ENCODE results near the gene FYN. TPM values are rescaled to one million over a fixed set of nuclear protein-coding genes. Genes with fewer than 3 reads are reported as not detected.
A peak's percentile ranks its signal among the peaks of the same experiment; 100 is the strongest.

The FYN gene
- total and polyA plus RNA-seq, 10 of the 15 experiments (the other 5 are each of a cell fraction or from before 2014, with no cell fraction given) = 51.4 to 247 (median 138) TPM

DNA sequence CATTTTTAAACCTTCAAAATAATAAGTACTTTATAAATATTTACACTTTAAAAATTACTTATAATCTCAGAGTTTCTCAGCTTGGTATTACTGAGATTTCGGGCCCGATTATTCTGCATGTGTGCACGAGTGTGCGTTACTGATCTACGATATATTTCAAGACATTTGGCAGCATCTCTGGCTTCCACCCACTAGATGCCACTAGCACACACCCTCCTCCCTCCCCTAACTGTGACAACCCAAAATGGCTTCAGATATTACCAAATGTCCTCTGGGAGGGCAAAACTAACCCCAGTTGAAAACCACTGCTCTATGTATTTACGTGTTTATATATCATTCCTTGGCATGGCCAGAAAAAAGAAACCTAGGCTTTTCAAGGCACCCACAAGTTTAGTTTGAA is 95.9 kb downstream of the FYN start:
- SMC1A ChIA-PET (ENCODE audit: uncharacterized antibody, unreplicated experiment) = interaction anchor here (0.7 to 5.9 kb wide), 25 partner anchors 8 to 221 kb away, joined by 3 to 50 read pairs (median 6); partner anchors contain the start of gene FYN
- no peaks in the 10 kb centered on the region for H3K9me3 ChIP-seq (replicated peaks; ENCODE audit: control insufficient read depth, insufficient read depth, low read length)
- peak overlapping the region; percentile 61 for H3K27ac ChIP-seq (ENCODE audit: control insufficient read depth, insufficient read depth)
- peak overlapping the region; percentile 5 for H3K4me2 ChIP-seq (ENCODE audit: control insufficient read depth, insufficient read depth)
- WGBS (ENCODE audit: insufficient coverage, insufficient replicate concordance, low lambda C conversion rate, missing lambda C conversion rate) = 38% methylated on average over 6 of the region's 6 CpGs
- no peak overlapping the region for H3K4me3 ChIP-seq
- POLR2A ChIA-PET = interaction anchor here (1.2 to 4.0 kb wide), 3 partner anchors 12 to 68 kb away, joined by 3 to 20 read pairs (median 6); no protein-coding TSS in a partner anchor
- ATAC-seq (peak; percentile 82), DNase-seq (ENCODE audit: low read depth, low spot score) (no peak), FAIRE-seq (no peak)
- TF ChIP-seq RUNX3 (IDR thresholded peaks at IDR 0.05; ENCODE audit: low read length) = peak; percentile 19; the same call in 1 of the 2 replicates
- TF ChIP-seq IKZF2 (IDR thresholded peaks at IDR 0.05) = 0 out of 4 replicates have a peak, but pooled peaks of 1 of the 2 experiments have one; percentile 16
- no peak for TF ChIP-seq ZSCAN29 (IDR thresholded peaks at IDR 0.05)
- TF ChIP-seq RAD21 (IDR thresholded peaks at IDR 0.05; ENCODE audit: insufficient read depth, low read depth, low read length) = peak; percentile 72
- peak; percentile 92 for TF ChIP-seq YY1 (IDR thresholded peaks at IDR 0.05; ENCODE audit: low read depth, low read length)
- TF ChIP-seq, protein P1, sequence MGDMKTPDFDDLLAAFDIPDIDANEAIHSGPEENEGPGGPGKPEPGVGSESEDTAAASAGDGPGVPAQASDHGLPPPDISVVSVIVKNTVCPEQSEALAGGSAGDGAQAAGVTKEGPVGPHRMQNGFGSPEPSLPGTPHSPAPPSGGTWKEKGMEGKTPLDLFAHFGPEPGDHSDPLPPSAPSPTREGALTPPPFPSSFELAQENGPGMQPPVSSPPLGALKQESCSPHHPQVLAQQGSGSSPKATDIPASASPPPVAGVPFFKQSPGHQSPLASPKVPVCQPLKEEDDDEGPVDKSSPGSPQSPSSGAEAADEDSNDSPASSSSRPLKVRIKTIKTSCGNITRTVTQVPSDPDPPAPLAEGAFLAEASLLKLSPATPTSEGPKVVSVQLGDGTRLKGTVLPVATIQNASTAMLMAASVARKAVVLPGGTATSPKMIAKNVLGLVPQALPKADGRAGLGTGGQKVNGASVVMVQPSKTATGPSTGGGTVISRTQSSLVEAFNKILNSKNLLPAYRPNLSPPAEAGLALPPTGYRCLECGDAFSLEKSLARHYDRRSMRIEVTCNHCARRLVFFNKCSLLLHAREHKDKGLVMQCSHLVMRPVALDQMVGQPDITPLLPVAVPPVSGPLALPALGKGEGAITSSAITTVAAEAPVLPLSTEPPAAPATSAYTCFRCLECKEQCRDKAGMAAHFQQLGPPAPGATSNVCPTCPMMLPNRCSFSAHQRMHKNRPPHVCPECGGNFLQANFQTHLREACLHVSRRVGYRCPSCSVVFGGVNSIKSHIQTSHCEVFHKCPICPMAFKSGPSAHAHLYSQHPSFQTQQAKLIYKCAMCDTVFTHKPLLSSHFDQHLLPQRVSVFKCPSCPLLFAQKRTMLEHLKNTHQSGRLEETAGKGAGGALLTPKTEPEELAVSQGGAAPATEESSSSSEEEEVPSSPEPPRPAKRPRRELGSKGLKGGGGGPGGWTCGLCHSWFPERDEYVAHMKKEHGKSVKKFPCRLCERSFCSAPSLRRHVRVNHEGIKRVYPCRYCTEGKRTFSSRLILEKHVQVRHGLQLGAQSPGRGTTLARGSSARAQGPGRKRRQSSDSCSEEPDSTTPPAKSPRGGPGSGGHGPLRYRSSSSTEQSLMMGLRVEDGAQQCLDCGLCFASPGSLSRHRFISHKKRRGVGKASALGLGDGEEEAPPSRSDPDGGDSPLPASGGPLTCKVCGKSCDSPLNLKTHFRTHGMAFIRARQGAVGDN (IDR thresholded peaks at IDR 0.05) = peak; percentile 56; the same call in 1 of the 2 replicates
- peak; percentile 40; the same call in 1 of the 2 replicates for TF ChIP-seq FOXM1 (IDR thresholded peaks at IDR 0.05; ENCODE audit: low read depth, low read length)
- TF ChIP-seq, protein P2, sequence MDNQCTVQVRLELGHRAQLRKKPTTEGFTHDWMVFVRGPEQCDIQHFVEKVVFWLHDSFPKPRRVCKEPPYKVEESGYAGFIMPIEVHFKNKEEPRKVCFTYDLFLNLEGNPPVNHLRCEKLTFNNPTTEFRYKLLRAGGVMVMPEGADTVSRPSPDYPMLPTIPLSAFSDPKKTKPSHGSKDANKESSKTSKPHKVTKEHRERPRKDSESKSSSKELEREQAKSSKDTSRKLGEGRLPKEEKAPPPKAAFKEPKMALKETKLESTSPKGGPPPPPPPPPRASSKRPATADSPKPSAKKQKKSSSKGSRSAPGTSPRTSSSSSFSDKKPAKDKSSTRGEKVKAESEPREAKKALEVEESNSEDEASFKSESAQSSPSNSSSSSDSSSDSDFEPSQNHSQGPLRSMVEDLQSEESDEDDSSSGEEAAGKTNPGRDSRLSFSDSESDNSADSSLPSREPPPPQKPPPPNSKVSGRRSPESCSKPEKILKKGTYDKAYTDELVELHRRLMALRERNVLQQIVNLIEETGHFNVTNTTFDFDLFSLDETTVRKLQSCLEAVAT (IDR thresholded peaks at IDR 0.05) = peak; percentile 65
- peak; percentile 38; the same call in 1 of the 2 replicates for TF ChIP-seq SMC3 (IDR thresholded peaks at IDR 0.05; ENCODE audit: borderline replicate concordance, low read length)
- no peak for TF ChIP-seq HCFC1 (IDR thresholded peaks at IDR 0.05; ENCODE audit: low read length)
- TF ChIP-seq, protein P3, sequence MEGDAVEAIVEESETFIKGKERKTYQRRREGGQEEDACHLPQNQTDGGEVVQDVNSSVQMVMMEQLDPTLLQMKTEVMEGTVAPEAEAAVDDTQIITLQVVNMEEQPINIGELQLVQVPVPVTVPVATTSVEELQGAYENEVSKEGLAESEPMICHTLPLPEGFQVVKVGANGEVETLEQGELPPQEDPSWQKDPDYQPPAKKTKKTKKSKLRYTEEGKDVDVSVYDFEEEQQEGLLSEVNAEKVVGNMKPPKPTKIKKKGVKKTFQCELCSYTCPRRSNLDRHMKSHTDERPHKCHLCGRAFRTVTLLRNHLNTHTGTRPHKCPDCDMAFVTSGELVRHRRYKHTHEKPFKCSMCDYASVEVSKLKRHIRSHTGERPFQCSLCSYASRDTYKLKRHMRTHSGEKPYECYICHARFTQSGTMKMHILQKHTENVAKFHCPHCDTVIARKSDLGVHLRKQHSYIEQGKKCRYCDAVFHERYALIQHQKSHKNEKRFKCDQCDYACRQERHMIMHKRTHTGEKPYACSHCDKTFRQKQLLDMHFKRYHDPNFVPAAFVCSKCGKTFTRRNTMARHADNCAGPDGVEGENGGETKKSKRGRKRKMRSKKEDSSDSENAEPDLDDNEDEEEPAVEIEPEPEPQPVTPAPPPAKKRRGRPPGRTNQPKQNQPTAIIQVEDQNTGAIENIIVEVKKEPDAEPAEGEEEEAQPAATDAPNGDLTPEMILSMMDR (IDR thresholded peaks at IDR 0.05 in 2 of 3, conservative IDR thresholded peaks at IDR 0.05 in 1 of 3; ENCODE audit: control insufficient read depth in 2 of 3, extremely low read depth in 1 of 3, insufficient read depth in 1 of 3, low read depth in 3 of 3, low read length in 3 of 3) = peak; percentile 39 to 50 (median 43); a peak in 4 of 6 replicates
- TF ChIP-seq, protein P4, sequence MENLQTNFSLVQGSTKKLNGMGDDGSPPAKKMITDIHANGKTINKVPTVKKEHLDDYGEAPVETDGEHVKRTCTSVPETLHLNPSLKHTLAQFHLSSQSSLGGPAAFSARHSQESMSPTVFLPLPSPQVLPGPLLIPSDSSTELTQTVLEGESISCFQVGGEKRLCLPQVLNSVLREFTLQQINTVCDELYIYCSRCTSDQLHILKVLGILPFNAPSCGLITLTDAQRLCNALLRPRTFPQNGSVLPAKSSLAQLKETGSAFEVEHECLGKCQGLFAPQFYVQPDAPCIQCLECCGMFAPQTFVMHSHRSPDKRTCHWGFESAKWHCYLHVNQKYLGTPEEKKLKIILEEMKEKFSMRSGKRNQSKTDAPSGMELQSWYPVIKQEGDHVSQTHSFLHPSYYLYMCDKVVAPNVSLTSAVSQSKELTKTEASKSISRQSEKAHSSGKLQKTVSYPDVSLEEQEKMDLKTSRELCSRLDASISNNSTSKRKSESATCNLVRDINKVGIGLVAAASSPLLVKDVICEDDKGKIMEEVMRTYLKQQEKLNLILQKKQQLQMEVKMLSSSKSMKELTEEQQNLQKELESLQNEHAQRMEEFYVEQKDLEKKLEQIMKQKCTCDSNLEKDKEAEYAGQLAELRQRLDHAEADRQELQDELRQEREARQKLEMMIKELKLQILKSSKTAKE (IDR thresholded peaks at IDR 0.05; ENCODE audit: low read depth, poor library complexity, severe bottlenecking) = no peak
- TF ChIP-seq MEF2B (IDR thresholded peaks at IDR 0.05; ENCODE audit: partially characterized antibody, poor library complexity, severe bottlenecking) = peak; percentile 10
- no peak for TF ChIP-seq IKZF1 (conservative IDR thresholded peaks at IDR 0.05)
- H2AFZ ChIP-seq (ENCODE audit: control insufficient read depth, low read depth, low read length) = peak overlapping the region; percentile 54
- intact Hi-C loops (cut with micrococcal nuclease; ENCODE audit: unreplicated experiment) = loop anchor here (1.0 to 5.0 kb wide), 3 partner anchors 67 to 265 kb away; no protein-coding TSS in a partner anchor
- peaks cover 45% of the 10 kb centered on the region for H3K79me2 ChIP-seq (ENCODE audit: control insufficient read depth, insufficient read depth, low read length)
- CTCF ChIA-PET = interaction anchor here (0.7 to 2.9 kb wide), 30 partner anchors 8 to 264 kb away, joined by 3 to 23 read pairs (median 6); no protein-coding TSS in a partner anchor
- H3K4me1 ChIP-seq (ENCODE audit: control insufficient read depth, insufficient read depth, low read length) = peaks cover 22% of the 10 kb centered on the region
- peak overlapping the region; percentile 35; the same call in 1 of the 2 replicates for H3K9ac ChIP-seq (ENCODE audit: control insufficient read depth, insufficient read depth, low read length)
- no peaks in the 10 kb centered on the region for H4K20me1 ChIP-seq (ENCODE audit: control insufficient read depth, insufficient read depth)
- H3K36me3 ChIP-seq (ENCODE audit: control insufficient read depth in 2 of 2, insufficient read depth in 2 of 2, low read length in 1 of 2) = peaks cover 7 to 13% of the 10 kb centered on the region in 2 experiments
- in situ Hi-C loops (cut with MboI) = no loop called here
- RAD21 ChIA-PET (ENCODE audit: unreplicated experiment) = interaction anchor here (0.9 to 5.3 kb wide), 24 partner anchors 11 to 219 kb away, joined by 3 to 46 read pairs (median 5); partner anchors contain the start of gene FYN
- no peaks in the 10 kb centered on the region for H3K27me3 ChIP-seq (replicated peaks in 1 of 2; ENCODE audit: control insufficient read depth in 2 of 2, insufficient read depth in 2 of 2, low read length in 1 of 2)
- no TSS peak for BruUV-seq (replicated peaks)
